ENCODE data around the gene TMA16. TPM values are rescaled to one million over a fixed set of nuclear protein-coding genes. Genes with fewer than 3 reads are reported as not detected.

Gene TMA16
- total and polyA plus RNA-seq, 2 donors (not counting 3 experiments of a cell fraction or from before 2014, with no cell fraction given): 4.2 to 42.7 TPM

DNA sequence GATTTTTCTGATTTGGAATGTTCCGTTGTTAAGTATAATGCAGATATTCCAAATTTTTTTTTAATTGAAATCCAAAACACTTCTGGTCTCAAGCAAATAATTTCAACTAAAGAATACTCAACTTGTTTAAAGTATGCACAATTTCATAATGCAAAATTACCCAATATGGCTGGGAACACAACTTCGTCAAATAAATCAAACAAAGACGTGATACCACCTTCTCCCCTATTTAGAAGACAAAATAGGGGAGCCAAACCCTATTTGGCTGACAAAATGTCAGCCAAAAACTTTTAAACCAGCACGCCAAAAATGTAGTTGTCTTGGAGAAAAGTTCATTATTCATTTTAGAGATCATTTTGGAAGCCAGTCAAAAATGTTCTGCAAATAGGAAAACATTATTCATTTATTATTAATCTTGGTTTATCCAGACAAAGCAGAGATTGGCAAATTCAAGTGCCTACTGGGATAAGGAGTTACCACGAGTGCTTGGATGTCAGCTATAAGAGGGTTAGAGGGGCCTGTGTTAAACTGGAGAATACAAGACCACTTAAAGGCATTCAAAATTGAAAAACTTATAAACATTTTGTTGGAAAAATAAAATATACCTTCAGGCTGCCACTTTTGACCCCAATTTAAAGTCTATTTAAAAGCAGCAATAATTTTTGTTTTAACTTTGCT lies 17.6 kb upstream of the TMA16 start:
- TF ChIP-seq, protein P1, sequence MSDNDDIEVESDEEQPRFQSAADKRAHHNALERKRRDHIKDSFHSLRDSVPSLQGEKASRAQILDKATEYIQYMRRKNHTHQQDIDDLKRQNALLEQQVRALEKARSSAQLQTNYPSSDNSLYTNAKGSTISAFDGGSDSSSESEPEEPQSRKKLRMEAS (IDR thresholded peaks at IDR 0.05; ENCODE audit: insufficient read depth, insufficient read length): no peak
- TF ChIP-seq JUN (IDR thresholded peaks at IDR 0.05; ENCODE audit: borderline replicate concordance, insufficient read depth, insufficient read length, low read depth) (no peak), EZH2 (IDR thresholded peaks at IDR 0.05; ENCODE audit: borderline replicate concordance, low read depth, low read length, severe bottlenecking) (no peak), POLR2A (IDR thresholded peaks at IDR 0.05; ENCODE audit: low read depth, low read length) (no peak), MYC (IDR thresholded peaks at IDR 0.05; ENCODE audit: low read depth, low read length) (no peak), FOS (IDR thresholded peaks at IDR 0.05; ENCODE audit: borderline replicate concordance, insufficient read depth, low read length) (no peak), GATA2 (IDR thresholded peaks at IDR 0.05; ENCODE audit: insufficient read depth, insufficient read length, low read depth, low read length) (no peak), POLR2AphosphoS5 (IDR thresholded peaks at IDR 0.05; ENCODE audit: insufficient read depth, low read depth, low read length) (no peak)
- TF ChIP-seq, protein P2, sequence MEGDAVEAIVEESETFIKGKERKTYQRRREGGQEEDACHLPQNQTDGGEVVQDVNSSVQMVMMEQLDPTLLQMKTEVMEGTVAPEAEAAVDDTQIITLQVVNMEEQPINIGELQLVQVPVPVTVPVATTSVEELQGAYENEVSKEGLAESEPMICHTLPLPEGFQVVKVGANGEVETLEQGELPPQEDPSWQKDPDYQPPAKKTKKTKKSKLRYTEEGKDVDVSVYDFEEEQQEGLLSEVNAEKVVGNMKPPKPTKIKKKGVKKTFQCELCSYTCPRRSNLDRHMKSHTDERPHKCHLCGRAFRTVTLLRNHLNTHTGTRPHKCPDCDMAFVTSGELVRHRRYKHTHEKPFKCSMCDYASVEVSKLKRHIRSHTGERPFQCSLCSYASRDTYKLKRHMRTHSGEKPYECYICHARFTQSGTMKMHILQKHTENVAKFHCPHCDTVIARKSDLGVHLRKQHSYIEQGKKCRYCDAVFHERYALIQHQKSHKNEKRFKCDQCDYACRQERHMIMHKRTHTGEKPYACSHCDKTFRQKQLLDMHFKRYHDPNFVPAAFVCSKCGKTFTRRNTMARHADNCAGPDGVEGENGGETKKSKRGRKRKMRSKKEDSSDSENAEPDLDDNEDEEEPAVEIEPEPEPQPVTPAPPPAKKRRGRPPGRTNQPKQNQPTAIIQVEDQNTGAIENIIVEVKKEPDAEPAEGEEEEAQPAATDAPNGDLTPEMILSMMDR (IDR thresholded peaks at IDR 0.05; ENCODE audit: extremely low read depth in 1 of 2, insufficient read depth in 1 of 2, low read depth in 1 of 2, low read length in 2 of 2): no peak
- Histone ChIP-seq H4K20me1 (replicated peaks; ENCODE audit: control insufficient read depth, extremely low read depth, insufficient read depth, low read length) (no peaks in the 10 kb centered on the region), H3K36me3 (ENCODE audit: control insufficient read depth in 2 of 2, extremely low read depth in 1 of 2, insufficient read depth in 2 of 2, low read length in 2 of 2) (no peaks in the 10 kb centered on the region), H3K4me1 (ENCODE audit: control insufficient read depth, extremely low read depth, insufficient read depth, low read length) (no peaks in the 10 kb centered on the region), H3K9me1 (replicated peaks; ENCODE audit: control insufficient read depth, extremely low read depth, insufficient read depth, low read length) (no peaks in the 10 kb centered on the region), H2AFZ (ENCODE audit: low read depth, low read length) (no peak overlapping the region), H3K4me2 (ENCODE audit: insufficient read depth, low read length) (no peak overlapping the region), H3K9ac (replicated peaks; ENCODE audit: extremely low read depth, insufficient read depth, low read length) (no peak overlapping the region), H3K9me3 (replicated peaks; ENCODE audit: control insufficient read depth, insufficient read depth, low read length) (no peaks in the 10 kb centered on the region), H3K79me2 (ENCODE audit: control insufficient read depth, insufficient read depth, low read length) (no peaks in the 10 kb centered on the region), H3K27me3 (ENCODE audit: control insufficient read depth in 2 of 2, insufficient read depth in 2 of 2, low read length in 2 of 2) (peaks cover under 1 to 5% of the 10 kb centered on the region in 2 experiments), H3K27ac (ENCODE audit: insufficient read depth, low read depth, low read length) (no peak overlapping the region), H3K4me3 (replicated peaks in 1 of 3; ENCODE audit: insufficient read depth in 1 of 3, low read depth in 1 of 3, low read length in 3 of 3) (no peak overlapping the region)
- no TSS peak for BruUV-seq (replicated peaks)
- dilution Hi-C loops (cut with MboI; ENCODE audit: extremely low pct_ligation_motif_present, low sequenced_read_pairs): no loop called here
- FAIRE-seq (no peak), DNase-seq (ENCODE audit: low read depth, low spot score) (no peak)
- intact Hi-C loops (cut with micrococcal nuclease): no loop called here
- ChIA-PET CTCF (no interaction called here), POLR2A (no interaction called here)

Measured in endothelial cell of umbilical vein (primary cell).